Immature natural killer cell (primary cell): ENCODE data around the gene ATXN2L. TPM values are rescaled to one million over a fixed set of nuclear protein-coding genes. Genes with fewer than 3 reads are reported as not detected.
A peak's percentile ranks its signal among the peaks of the same experiment; 100 is the strongest.

Experiments
- DNase-seq, 3 donors: peaks; one replicate each; pipeline ENCODE4 v3.0.0; 2022; ENCODE audit warnings: mixed read lengths in 1 of 3
- H3K27ac Mint-ChIP-seq, 6 donors: one replicate each; pipeline ENCODE4 v1.8.0; 2020; ENCODE audit warnings: mixed read lengths in 6 of 6, mild to moderate bottlenecking in 5 of 6, inconsistent platforms in 4 of 6, moderate library complexity in 3 of 6
- H3K27me3 Mint-ChIP-seq, 3 donors: one replicate each; pipeline ENCODE4 v1.8.0; 2020 to 2021; ENCODE audit warnings: low read depth in 3 of 3, mild to moderate bottlenecking in 3 of 3, mixed read lengths in 3 of 3, moderate library complexity in 3 of 3, inconsistent platforms in 1 of 3
- H3K36me3 Mint-ChIP-seq, 3 donors: one replicate each; pipeline ENCODE4 v1.8.0; 2020; ENCODE audit warnings: mixed read lengths in 3 of 3, inconsistent platforms in 2 of 3, mild to moderate bottlenecking in 2 of 3
- H3K4me1 Mint-ChIP-seq, 2 donors: one replicate each; pipeline ENCODE4 v1.8.0; 2020; ENCODE audit warnings: inconsistent platforms in 2 of 2, mild to moderate bottlenecking in 2 of 2, mixed read lengths in 2 of 2, moderate library complexity in 1 of 2
- H3K4me3 Mint-ChIP-seq, 5 donors: one replicate each; pipeline ENCODE4 v1.8.0; 2020; ENCODE audit warnings: mild to moderate bottlenecking in 5 of 5, mixed read lengths in 5 of 5, inconsistent platforms in 3 of 5, moderate library complexity in 3 of 5
- H3K9me3 Mint-ChIP-seq, 6 donors: one replicate each; pipeline ENCODE4 v1.8.0; 2020; ENCODE audit warnings: mild to moderate bottlenecking in 6 of 6, mixed read lengths in 6 of 6, inconsistent platforms in 4 of 6, moderate library complexity in 3 of 6
- polyA plus RNA-seq, 3 donors: library from polyadenylated mRNA; unstranded; fragments of 300-500 nt; fragmentation: Illumina TruSeq; gene quantifications; one replicate each; pipeline ENCODE4 v1.2.3, GENCODE V29; 2021

ATXN2L gene
- polyA plus RNA-seq, 3 donors from 2014 or later, result 3.0 to 28.5 (median 9.7) TPM

GRCh38 chr16:28842696-28843095 is 19.9 kb downstream of the ATXN2L start:
- Mint-ChIP-seq H3K9me3 (no peaks in the 10 kb centered on the region), H3K4me3 (no peak overlapping the region), H3K36me3 (peaks cover 3 to 12% (median 6%) of the 10 kb centered on the region in 3 donors), H3K27me3 (peaks cover 1 to 10% (median 4%) of the 10 kb centered on the region in 3 donors), H3K27ac (peak overlapping the region in 2 of 6 donors; percentile 7 to 13), H3K4me1 (peaks cover 32 to 35% of the 10 kb centered on the region in 2 donors)
- no peak for DNase-seq

GRCh38 chr16:28843766-28844165 is 21.0 kb downstream of the ATXN2L start:
- Mint-ChIP-seq H3K4me1 (peaks cover 32 to 33% of the 10 kb centered on the region in 2 donors), H3K4me3 (no peak overlapping the region), H3K27ac (no peak overlapping the region), H3K9me3 (no peaks in the 10 kb centered on the region), H3K27me3 (peaks cover 1 to 8% (median 2%) of the 10 kb centered on the region in 3 donors), H3K36me3 (peaks cover 0 to 6% (median 4%) of the 10 kb centered on the region in 3 donors)
- DNase-seq, result no peak

- Mint-ChIP-seq H3K9me3 (no peaks in the 10 kb centered on the region), H3K36me3 (peaks cover 0 to 6% (median 4%) of the 10 kb centered on the region in 3 donors), H3K4me3 (peak overlapping the region; percentile 35 to 97 (median 94)), H3K4me1 (peaks cover 32 to 33% of the 10 kb centered on the region in 2 donors), H3K27me3 (peaks cover 1 to 8% (median 2%) of the 10 kb centered on the region in 3 donors), H3K27ac (peak overlapping the region in 4 of 6 donors; percentile 94 to 97 (median 94))
- no peak for DNase-seq
Measured at GRCh38 chr16:28844226-28844885, 21.6 kb downstream of the ATXN2L start.

GRCh38 chr16:28845293-28845692 is 22.5 kb downstream of the ATXN2L start:
- no peak for DNase-seq
- peak overlapping the region; percentile 86 to 97 (median 94) for H3K27ac Mint-ChIP-seq
- peaks cover 1 to 8% (median 2%) of the 10 kb centered on the region in 3 donors for H3K27me3 Mint-ChIP-seq
- peaks cover 32 to 33% of the 10 kb centered on the region in 2 donors for H3K4me1 Mint-ChIP-seq
- H3K9me3 Mint-ChIP-seq, result no peaks in the 10 kb centered on the region
- peak overlapping the region; percentile 89 to 97 (median 94) for H3K4me3 Mint-ChIP-seq
- peaks cover 0 to 6% (median 4%) of the 10 kb centered on the region in 3 donors for H3K36me3 Mint-ChIP-seq

GRCh38 chr16:28845761-28846079 is 22.9 kb downstream of the ATXN2L start:
- H3K4me3 Mint-ChIP-seq, result peak overlapping the region; percentile 89 to 97 (median 94)
- H3K27ac Mint-ChIP-seq, result peak overlapping the region; percentile 86 to 97 (median 94)
- peaks cover 1 to 8% (median 2%) of the 10 kb centered on the region in 3 donors for H3K27me3 Mint-ChIP-seq
- H3K36me3 Mint-ChIP-seq, result peaks cover 0 to 6% (median 4%) of the 10 kb centered on the region in 3 donors
- H3K9me3 Mint-ChIP-seq, result no peaks in the 10 kb centered on the region
- DNase-seq, result no peak
- peaks cover 32 to 33% of the 10 kb centered on the region in 2 donors for H3K4me1 Mint-ChIP-seq

GRCh38 chr16:28846080-28846932 is 23.5 kb downstream of the ATXN2L start, which contains the start of gene TUFM:
Gene TUFM, minus strand, starts transcription at chr16:28846348. Its CDS starts 79 bp downstream, at chr16:28846269.
- H3K27ac Mint-ChIP-seq, result peak within 1 kb of the TSS; percentile 86 to 97 (median 94)
- DNase-seq, result peak; percentile 97 to 99 (median 98)
- H3K36me3 Mint-ChIP-seq, result peaks cover 0 to 6% (median 4%) of the 10 kb centered on the region in 3 donors
- peaks cover 32 to 33% of the 10 kb centered on the region in 2 donors for H3K4me1 Mint-ChIP-seq
- H3K9me3 Mint-ChIP-seq, result no peaks in the 10 kb centered on the region
- peak within 1 kb of the TSS; percentile 89 to 97 (median 94) for H3K4me3 Mint-ChIP-seq
- peaks cover 1 to 8% (median 2%) of the 10 kb centered on the region in 3 donors for H3K27me3 Mint-ChIP-seq

DNA sequence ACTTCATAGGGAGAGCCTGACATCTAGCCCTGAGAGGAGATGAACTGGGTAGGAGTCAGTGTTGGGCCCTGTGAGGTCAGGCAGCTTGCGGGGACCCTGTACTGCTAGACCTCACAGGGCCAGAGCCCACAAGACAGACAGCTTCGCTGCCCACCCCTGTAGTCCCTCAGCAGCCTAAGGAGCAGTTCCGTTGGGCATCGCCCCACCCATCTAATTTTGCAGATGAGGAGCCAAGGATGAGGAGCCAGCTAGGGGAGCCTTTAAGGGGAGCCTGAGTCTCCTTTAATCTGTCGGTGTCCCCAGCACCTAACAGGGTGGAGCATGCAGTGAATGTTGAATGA is 24.1 kb downstream of the ATXN2L start:
- peak overlapping the region; percentile 89 to 97 (median 94) for H3K4me3 Mint-ChIP-seq
- H3K27ac Mint-ChIP-seq, result peak overlapping the region; percentile 86 to 97 (median 94)
- H3K27me3 Mint-ChIP-seq, result peaks cover 1 to 7% (median 2%) of the 10 kb centered on the region in 3 donors
- DNase-seq, result no peak
- H3K9me3 Mint-ChIP-seq, result no peaks in the 10 kb centered on the region
- peaks cover 32 to 33% of the 10 kb centered on the region in 2 donors for H3K4me1 Mint-ChIP-seq
- H3K36me3 Mint-ChIP-seq, result peaks cover 0 to 6% (median 4%) of the 10 kb centered on the region in 3 donors

DNA sequence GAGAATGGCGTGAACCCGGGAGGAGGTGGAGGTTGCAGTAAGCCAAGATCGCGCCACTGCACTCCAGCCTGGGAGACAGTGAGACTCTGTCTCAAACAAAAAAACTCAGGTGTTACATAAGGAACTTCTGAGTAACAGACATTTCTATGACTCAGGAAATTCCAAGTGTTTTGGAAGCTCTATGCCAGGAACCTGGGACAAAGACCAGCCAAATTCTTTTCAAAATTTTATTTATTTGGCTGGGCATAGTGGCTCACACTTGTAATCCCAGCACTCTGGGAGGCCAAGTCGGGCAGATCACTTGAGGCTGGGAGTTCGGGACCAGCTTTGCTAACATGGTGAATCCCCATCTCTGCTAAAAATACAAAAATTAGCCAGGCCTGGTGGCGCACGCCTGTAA is 35.6 kb downstream of the ATXN2L start:
- H3K9me3 Mint-ChIP-seq, result no peaks in the 10 kb centered on the region
- no peak for DNase-seq
- H3K27ac Mint-ChIP-seq, result no peak overlapping the region

GRCh38 chr16:28859326-28859725 is 36.5 kb downstream of the ATXN2L start:
- peaks cover 0 to 2% (median 0%) of the 10 kb centered on the region in 3 donors for H3K27me3 Mint-ChIP-seq
- no peak for DNase-seq
- no peaks in the 10 kb centered on the region for H3K36me3 Mint-ChIP-seq
- peaks cover 8 to 11% of the 10 kb centered on the region in 2 donors for H3K4me1 Mint-ChIP-seq
- H3K4me3 Mint-ChIP-seq, result no peak overlapping the region
- H3K9me3 Mint-ChIP-seq, result no peaks in the 10 kb centered on the region
- peak overlapping the region in 1 of 6 donors; percentile 13 for H3K27ac Mint-ChIP-seq

More for the DNA sequence above, 35.6 kb downstream of the ATXN2L start:
- Mint-ChIP-seq H3K4me3 (no peak overlapping the region), H3K36me3 (no peaks in the 10 kb centered on the region), H3K4me1 (peaks cover 4 to 7% of the 10 kb centered on the region in 2 donors), H3K27me3 (peaks cover 0 to 2% (median 0%) of the 10 kb centered on the region in 3 donors)

- no peak for DNase-seq
- Mint-ChIP-seq H3K36me3 (peaks cover 0 to 4% (median 0%) of the 10 kb centered on the region in 3 donors), H3K27me3 (peaks cover 0 to 3% (median 2%) of the 10 kb centered on the region in 3 donors), H3K27ac (peak overlapping the region; percentile 93 to 99 (median 97)), H3K9me3 (peaks cover 0 to 1% (median 0%) of the 10 kb centered on the region in 6 donors), H3K4me3 (peak overlapping the region; percentile 98 to 99 (median 98)), H3K4me1 (peaks cover 22 to 24% of the 10 kb centered on the region in 2 donors)
Measured at GRCh38 chr16:28863929-28864793, 41.4 kb downstream of the ATXN2L start.

- Mint-ChIP-seq H3K9me3 (peaks cover 0 to 1% (median 0%) of the 10 kb centered on the region in 6 donors), H3K36me3 (peaks cover 0 to 14% (median 5%) of the 10 kb centered on the region in 3 donors), H3K27ac (peak overlapping the region; percentile 73 to 99 (median 94)), H3K4me3 (peak overlapping the region; percentile 98 to 99 (median 98)), H3K27me3 (peaks cover 0 to 3% (median 2%) of the 10 kb centered on the region in 3 donors), H3K4me1 (peaks cover 22 to 24% of the 10 kb centered on the region in 2 donors)
- DNase-seq, result no peak
Measured at GRCh38 chr16:28865001-28865688, 42.3 kb downstream of the ATXN2L start.

DNA sequence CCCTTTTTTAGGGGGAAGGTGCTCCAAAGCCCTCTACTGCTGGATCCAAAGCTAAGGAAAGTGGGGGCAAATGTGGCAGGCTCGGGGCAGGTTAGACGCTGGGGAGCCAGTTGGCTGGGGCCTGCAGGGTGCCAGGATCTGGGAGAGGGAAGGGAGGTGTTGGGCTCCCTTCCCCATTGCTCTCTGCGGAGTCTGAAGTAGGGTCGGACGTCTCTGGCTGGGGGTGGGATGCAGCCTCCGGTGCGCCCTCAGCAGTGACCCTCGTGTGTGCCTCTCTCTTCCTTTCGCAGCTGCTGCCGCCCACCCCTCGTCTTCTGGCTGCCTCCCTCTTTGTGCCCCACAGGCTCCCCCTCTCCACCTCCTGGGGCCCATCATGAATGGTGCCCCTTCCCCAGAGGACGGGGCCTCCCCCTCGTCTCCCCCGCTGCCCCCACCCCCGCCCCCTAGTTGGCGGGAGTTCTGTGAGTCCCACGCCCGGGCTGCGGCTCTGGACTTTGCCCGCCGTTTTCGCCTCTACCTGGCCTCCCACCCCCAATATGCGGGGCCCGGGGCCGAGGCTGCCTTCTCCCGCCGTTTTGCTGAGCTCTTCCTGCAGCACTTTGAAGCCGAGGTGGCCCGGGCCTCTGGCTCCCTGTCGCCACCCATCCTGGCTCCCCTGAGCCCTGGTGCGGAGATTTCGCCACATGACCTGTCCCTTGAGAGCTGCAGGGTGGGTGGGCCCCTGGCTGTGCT is 43.1 kb downstream of the ATXN2L start:
- Mint-ChIP-seq H3K27ac (peak overlapping the region in 1 of 6 donors; percentile 95), H3K27me3 (peaks cover 0 to 3% (median 2%) of the 10 kb centered on the region in 3 donors), H3K4me1 (peaks cover 22 to 24% of the 10 kb centered on the region in 2 donors), H3K36me3 (peaks cover 0 to 17% (median 9%) of the 10 kb centered on the region in 3 donors), H3K4me3 (no peak overlapping the region), H3K9me3 (peaks cover 0 to 1% (median 0%) of the 10 kb centered on the region in 6 donors)
- DNase-seq, result no peak
